ENCODE results near the gene ACOX3. TPM values are rescaled to one million over a fixed set of nuclear protein-coding genes. Genes with fewer than 3 reads are reported as not detected.
A peak's percentile ranks its signal among the peaks of the same experiment; 100 is the strongest.

Gene ACOX3
- total RNA-seq, 1 donor from 2014 or later = 34.0 TPM

DNA sequence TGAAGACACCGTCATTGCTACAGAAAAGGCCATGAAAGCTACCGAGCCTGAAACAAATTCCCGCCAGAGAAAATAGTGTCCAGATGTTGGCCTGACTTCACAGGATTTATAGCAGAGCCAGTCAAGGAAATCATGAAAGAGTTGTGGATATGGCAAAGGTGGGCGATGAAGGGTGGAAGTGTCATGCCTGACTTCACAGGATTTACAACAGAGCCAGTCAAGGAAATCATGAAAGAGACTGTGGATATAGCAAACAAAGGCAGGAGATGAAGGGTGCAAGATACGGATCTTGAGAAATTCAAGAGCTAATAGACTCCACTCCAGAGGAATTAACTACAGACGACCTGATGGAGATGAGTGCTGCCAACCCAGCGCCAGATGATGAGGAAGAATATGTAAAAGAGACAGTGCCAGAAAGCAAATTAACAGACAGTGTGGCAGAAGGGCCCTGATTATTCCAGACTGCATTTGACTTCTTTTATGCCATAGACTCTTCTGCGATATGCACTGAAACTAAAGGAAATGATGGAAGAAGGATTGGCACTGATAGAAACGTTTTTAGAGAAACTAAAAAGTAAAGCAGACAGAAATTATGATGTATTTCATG lies 17.2 kb upstream of the ACOX3 start:
- H3K4me3 Mint-ChIP-seq = no peak overlapping the region
- no peak overlapping the region for H3K27ac Mint-ChIP-seq
- no peaks in the 10 kb centered on the region for H3K27me3 Mint-ChIP-seq
- TF ChIP-seq, protein P1, sequence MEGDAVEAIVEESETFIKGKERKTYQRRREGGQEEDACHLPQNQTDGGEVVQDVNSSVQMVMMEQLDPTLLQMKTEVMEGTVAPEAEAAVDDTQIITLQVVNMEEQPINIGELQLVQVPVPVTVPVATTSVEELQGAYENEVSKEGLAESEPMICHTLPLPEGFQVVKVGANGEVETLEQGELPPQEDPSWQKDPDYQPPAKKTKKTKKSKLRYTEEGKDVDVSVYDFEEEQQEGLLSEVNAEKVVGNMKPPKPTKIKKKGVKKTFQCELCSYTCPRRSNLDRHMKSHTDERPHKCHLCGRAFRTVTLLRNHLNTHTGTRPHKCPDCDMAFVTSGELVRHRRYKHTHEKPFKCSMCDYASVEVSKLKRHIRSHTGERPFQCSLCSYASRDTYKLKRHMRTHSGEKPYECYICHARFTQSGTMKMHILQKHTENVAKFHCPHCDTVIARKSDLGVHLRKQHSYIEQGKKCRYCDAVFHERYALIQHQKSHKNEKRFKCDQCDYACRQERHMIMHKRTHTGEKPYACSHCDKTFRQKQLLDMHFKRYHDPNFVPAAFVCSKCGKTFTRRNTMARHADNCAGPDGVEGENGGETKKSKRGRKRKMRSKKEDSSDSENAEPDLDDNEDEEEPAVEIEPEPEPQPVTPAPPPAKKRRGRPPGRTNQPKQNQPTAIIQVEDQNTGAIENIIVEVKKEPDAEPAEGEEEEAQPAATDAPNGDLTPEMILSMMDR (conservative IDR thresholded peaks at IDR 0.05) = no peak
- no peaks in the 10 kb centered on the region for H3K9me3 Mint-ChIP-seq
- H3K36me3 Mint-ChIP-seq = peaks cover 26% of the 10 kb centered on the region
- peaks cover 11% of the 10 kb centered on the region for H3K4me1 Mint-ChIP-seq (ENCODE audit: unreplicated experiment)
- no peak for DNase-seq (ENCODE audit: extremely low spot score, unreplicated experiment)

DNA sequence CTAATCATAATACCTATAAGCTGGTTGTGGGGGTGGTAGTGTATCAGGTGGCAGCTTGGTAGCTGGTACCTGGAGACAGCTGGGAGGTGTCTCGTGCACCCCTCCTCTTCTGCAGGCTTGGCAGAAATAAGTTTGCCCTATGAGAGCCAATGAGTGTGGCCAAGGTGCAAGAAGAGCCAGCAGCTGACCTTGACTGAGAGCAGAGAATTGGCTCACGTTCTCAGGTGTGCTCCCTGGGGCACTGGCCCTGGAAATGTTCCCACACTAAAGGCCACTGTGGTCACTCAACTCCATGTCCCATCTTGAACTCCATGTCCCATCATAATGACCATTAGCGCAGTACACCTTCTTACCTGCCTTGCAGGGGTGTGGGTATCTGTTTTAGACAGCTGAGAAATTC lies 13.4 kb upstream of the ACOX3 start:
- TF ChIP-seq, protein P1 (conservative IDR thresholded peaks at IDR 0.05) = no peak
- Mint-ChIP-seq H3K36me3 (peaks cover 23% of the 10 kb centered on the region), H3K4me3 (no peak overlapping the region), H3K9me3 (no peaks in the 10 kb centered on the region), H3K4me1 (ENCODE audit: unreplicated experiment) (no peaks in the 10 kb centered on the region), H3K27ac (no peak overlapping the region), H3K27me3 (no peaks in the 10 kb centered on the region)
- no peak for DNase-seq (ENCODE audit: extremely low spot score, unreplicated experiment)

DNA sequence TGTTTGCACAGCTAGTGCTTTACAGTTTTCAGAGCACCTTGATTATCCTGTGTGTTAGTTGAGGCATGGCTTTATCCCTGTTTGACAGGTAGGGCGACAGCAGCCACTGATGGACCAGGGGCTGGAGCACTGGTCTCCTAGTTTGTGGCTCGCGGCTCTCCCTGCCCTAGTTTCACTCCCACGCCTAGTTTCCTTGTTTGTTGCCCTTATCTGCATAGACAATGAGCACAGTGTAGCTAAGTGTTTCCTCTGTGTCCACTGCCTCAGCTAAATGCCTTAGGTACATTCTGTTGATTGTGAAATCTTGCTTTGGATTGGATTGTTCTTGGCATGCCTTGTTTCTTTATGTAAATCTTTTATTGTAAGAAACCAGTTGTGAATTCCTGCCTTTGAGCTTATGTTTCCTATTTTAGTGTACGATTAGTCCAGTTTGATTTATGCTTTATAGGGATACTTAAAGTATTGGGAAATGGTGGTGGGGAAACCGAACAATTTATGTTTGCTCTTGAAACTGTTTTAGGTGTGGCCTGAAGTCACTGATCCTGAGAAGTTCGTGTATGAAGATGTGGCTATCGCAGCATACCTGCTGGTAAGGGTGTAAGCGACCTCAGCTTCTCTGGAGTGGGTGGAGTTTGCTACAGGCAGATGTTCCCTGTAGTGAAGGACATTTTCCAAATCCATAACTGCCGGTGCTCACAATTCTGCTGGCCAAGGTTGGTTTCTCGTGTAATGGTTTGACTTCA lies 11.1 kb upstream of the ACOX3 start:
- TF ChIP-seq, protein P1 (conservative IDR thresholded peaks at IDR 0.05) = no peak

DNA sequence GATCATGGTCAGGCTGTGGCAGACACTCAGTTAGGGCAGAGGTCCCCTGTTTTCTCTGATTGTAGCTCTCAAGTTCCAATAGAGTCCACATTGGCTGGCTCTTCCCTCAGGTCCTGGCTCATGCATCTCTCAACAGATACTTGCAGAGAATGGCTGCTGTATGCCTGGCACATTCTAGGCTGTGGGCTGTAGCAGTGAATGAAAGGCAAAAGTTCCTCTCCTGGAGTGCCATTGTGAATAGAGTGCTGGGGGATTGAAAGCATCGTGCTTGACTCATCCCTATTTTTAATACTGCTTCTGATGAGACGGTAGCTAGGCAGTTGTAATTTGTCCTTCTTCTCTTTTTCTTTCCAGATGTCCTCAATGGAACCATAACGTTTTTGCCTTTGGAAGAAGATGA lies 5.6 kb upstream of the ACOX3 start:
- no peaks in the 10 kb centered on the region for H3K27me3 Mint-ChIP-seq
- H3K36me3 Mint-ChIP-seq = no peaks in the 10 kb centered on the region
- no peak overlapping the region for H3K27ac Mint-ChIP-seq
- H3K9me3 Mint-ChIP-seq = no peaks in the 10 kb centered on the region
- TF ChIP-seq, protein P1 (conservative IDR thresholded peaks at IDR 0.05) = no peak
- DNase-seq (ENCODE audit: extremely low spot score, unreplicated experiment) = no peak
- H3K4me1 Mint-ChIP-seq (ENCODE audit: unreplicated experiment) = peaks cover 29% of the 10 kb centered on the region
- no peak overlapping the region for H3K4me3 Mint-ChIP-seq

More for the DNA sequence above, 11.1 kb upstream of the ACOX3 start:
- H3K9me3 Mint-ChIP-seq = no peaks in the 10 kb centered on the region
- peaks cover 17% of the 10 kb centered on the region for H3K36me3 Mint-ChIP-seq
- peak overlapping the region; percentile 99 for H3K27ac Mint-ChIP-seq
- H3K4me3 Mint-ChIP-seq = peak overlapping the region; percentile 50
- no peaks in the 10 kb centered on the region for H3K4me1 Mint-ChIP-seq (ENCODE audit: unreplicated experiment)
- no peak for DNase-seq (ENCODE audit: extremely low spot score, unreplicated experiment)
- no peaks in the 10 kb centered on the region for H3K27me3 Mint-ChIP-seq

DNA sequence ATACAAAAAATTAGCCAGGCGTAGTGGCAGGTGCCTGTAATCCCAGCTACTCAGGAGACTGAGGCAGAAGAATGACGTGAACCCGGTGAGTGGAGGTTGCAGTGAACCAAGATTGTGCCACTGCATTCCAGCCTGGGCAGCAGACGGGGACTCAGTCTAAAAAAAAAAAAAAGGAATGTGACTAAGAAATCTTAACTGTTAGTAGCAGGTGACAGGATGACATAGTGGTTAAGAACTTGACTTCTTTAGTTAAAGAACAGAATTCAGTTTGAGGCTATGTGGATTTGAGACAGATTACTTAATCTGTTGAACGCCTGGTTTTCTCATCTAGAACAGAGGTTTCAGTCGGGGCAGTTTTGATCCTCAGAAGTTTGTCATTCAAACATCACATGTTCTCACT lies 3.3 kb upstream of the ACOX3 start:
- no peaks in the 10 kb centered on the region for H3K27me3 Mint-ChIP-seq
- peaks cover 5% of the 10 kb centered on the region for H3K36me3 Mint-ChIP-seq
- no peak for DNase-seq (ENCODE audit: extremely low spot score, unreplicated experiment)
- H3K4me3 Mint-ChIP-seq = peak overlapping the region; percentile 87
- H3K27ac Mint-ChIP-seq = peak overlapping the region; percentile 63
- peaks cover 6% of the 10 kb centered on the region for H3K9me3 Mint-ChIP-seq
- TF ChIP-seq, protein P1 (conservative IDR thresholded peaks at IDR 0.05) = no peak
- H3K4me1 Mint-ChIP-seq (ENCODE audit: unreplicated experiment) = peaks cover 44% of the 10 kb centered on the region
